Caco-2 (cell line): ENCODE measurements around the gene PPP1R15B. TPM values are rescaled to one million over a fixed set of nuclear protein-coding genes. Genes with fewer than 3 reads are reported as not detected.

Source experiments
- BruUV-seq: library from RNA; stranded (reverse); fragments of 400-500 nt; replicated peaks from 2 replicates; lab custom pipeline; 2021; lab: Mats Ljungman, UMichigan
- CTCF ChIA-PET: fragments of 300-600 bp; sonication (Branson Sonifier 250); formaldehyde crosslinking; loops from one replicate; lab custom pipeline; 2022; ENCODE audit warnings: antibody characterized with exemption; lab: Charles Lee
- POLR2A ChIA-PET: fragments of 300-600 bp; sonication (Branson Sonifier 250); formaldehyde crosslinking; loops from one replicate; lab custom pipeline; 2022; ENCODE audit warnings: antibody characterized with exemption; lab: Charles Lee
- DNase-seq, 2 experiments: peaks; one replicate each; pipeline versions ENCODE4 v3.0.0 to v3.0.0-alpha.2; 2020 to 2022
- H3K27me3 ChIP-seq: replicated peaks from 2 replicates; pipeline ENCODE4 v1.6.0; 2011; ENCODE audit warnings: low read length; ENCODE audit not compliant: control insufficient read depth, insufficient read depth
- H3K36me3 ChIP-seq: 2 replicates; pipeline ENCODE4 v1.5.1; 2011; ENCODE audit warnings: low read length; ENCODE audit not compliant: control insufficient read depth, insufficient read depth
- H3K4me1 ChIP-seq: fragments of 250-450 bp; sonication (Bioruptor Pico); 2 replicates; pipeline ENCODE4 v1.5.1; 2020; ENCODE audit warnings: mild to moderate bottlenecking
- H3K4me3 ChIP-seq: 2 replicates; pipeline ENCODE4 v1.5.1; 2011; ENCODE audit warnings: low read depth, mild to moderate bottlenecking, control low read depth, low read length
- H3K9me3 ChIP-seq: fragments of 250-450 bp; sonication (Bioruptor Pico); 2 replicates; pipeline ENCODE4 v1.5.1; 2020; ENCODE audit warnings: mild to moderate bottlenecking, moderate library complexity
- H3K27ac Mint-ChIP-seq: one replicate; pipeline ENCODE4 v1.8.0; 2022; ENCODE audit warnings: mixed read lengths; ENCODE audit not compliant: unreplicated experiment
- H3K27me3 Mint-ChIP-seq: one replicate; pipeline ENCODE4 v1.8.0; 2022; ENCODE audit warnings: mixed read lengths; ENCODE audit not compliant: insufficient read depth, unreplicated experiment
- H3K36me3 Mint-ChIP-seq: one replicate; pipeline ENCODE4 v1.8.0; 2022; ENCODE audit warnings: mild to moderate bottlenecking, mixed read lengths; ENCODE audit not compliant: insufficient read depth, unreplicated experiment
- H3K4me1 Mint-ChIP-seq: one replicate; pipeline ENCODE4 v1.8.0; 2022; ENCODE audit warnings: low read depth, mixed read lengths; ENCODE audit not compliant: unreplicated experiment
- H3K4me3 Mint-ChIP-seq: one replicate; pipeline ENCODE4 v1.8.0; 2022; ENCODE audit warnings: mild to moderate bottlenecking, moderate library complexity, mixed read lengths; ENCODE audit not compliant: unreplicated experiment
- H3K9me3 Mint-ChIP-seq: one replicate; pipeline ENCODE4 v1.8.0; 2022; ENCODE audit warnings: mixed read lengths; ENCODE audit not compliant: unreplicated experiment
- CTCF ChIP-seq, 2 experiments: fragments of 200-600 bp in 1 of 2; IDR thresholded peaks; 1 replicate in 1 of 2; 2 replicates in 1 of 2; pipeline versions ENCODE4 v1.5.1 to v1.8.0; 2011 to 2022; ENCODE audit warnings: antibody characterized with exemption in 1 of 2, control low read depth in 1 of 2, inconsistent platforms in 1 of 2, low read depth in 1 of 2, low read length in 1 of 2, mild to moderate bottlenecking in 1 of 2, moderate library complexity in 1 of 2; ENCODE audit not compliant: insufficient read depth in 1 of 2, severe bottlenecking in 1 of 2, unreplicated experiment in 1 of 2
- intact Hi-C: fragments of 100-400 bp; cut with micrococcal nuclease; formaldehyde crosslinking; loops from one replicate; pipeline ENCODE4 v1.10.0; 2022; ENCODE audit not compliant: unreplicated experiment
- total RNA-seq: library from RNA; stranded (reverse); gene quantifications from 2 replicates; pipeline ENCODE4 v1.2.3, GENCODE V29; 2022

PPP1R15B gene
- total RNA-seq, 1 experiment from 2014 or later = 48.4 TPM

- Mint-ChIP-seq H3K4me1 (peaks cover 4% of the 10 kb centered on the region), H3K36me3 (peaks cover 22% of the 10 kb centered on the region), H3K27me3 (no peaks in the 10 kb centered on the region), H3K4me3 (no peak overlapping the region), H3K9me3 (no peaks in the 10 kb centered on the region), H3K27ac (no peak overlapping the region)
- DNase-seq = no peak
- no peaks in the 10 kb centered on the region for H3K9me3 ChIP-seq
- ChIA-PET POLR2A (no interaction called here), CTCF (no interaction called here)
- no peaks in the 10 kb centered on the region; the same call in 1 of the 2 replicates for H3K36me3 ChIP-seq
- no peak for TF ChIP-seq CTCF (IDR thresholded peaks at IDR 0.05; ENCODE audit: insufficient read depth in 1 of 2, low read depth in 1 of 2, low read length in 1 of 2, severe bottlenecking in 1 of 2, unreplicated experiment in 1 of 2)
- intact Hi-C loops = no loop called here
- H3K4me3 ChIP-seq = no peak overlapping the region
- BruUV-seq = no TSS peak
- peaks cover 14% of the 10 kb centered on the region for H3K4me1 ChIP-seq
- no peaks in the 10 kb centered on the region for H3K27me3 ChIP-seq
Observed at GRCh38 chr1:204455063-204455830, 43.6 kb upstream of the PPP1R15B start.

- ChIA-PET CTCF (no interaction called here), POLR2A (no interaction called here)
- no peak overlapping the region for H3K4me3 ChIP-seq
- no TSS peak for BruUV-seq
- Mint-ChIP-seq H3K27me3 (no peaks in the 10 kb centered on the region), H3K4me1 (peaks cover 7% of the 10 kb centered on the region), H3K36me3 (peaks cover 23% of the 10 kb centered on the region), H3K4me3 (no peak overlapping the region), H3K27ac (no peak overlapping the region), H3K9me3 (no peaks in the 10 kb centered on the region)
- DNase-seq = no peak
- TF ChIP-seq CTCF (IDR thresholded peaks at IDR 0.05; ENCODE audit: insufficient read depth in 1 of 2, low read depth in 1 of 2, low read length in 1 of 2, severe bottlenecking in 1 of 2, unreplicated experiment in 1 of 2) = no peak
- no peaks in the 10 kb centered on the region for H3K27me3 ChIP-seq
- H3K36me3 ChIP-seq = no peaks in the 10 kb centered on the region; the same call in 1 of the 2 replicates
- intact Hi-C loops = no loop called here
- no peaks in the 10 kb centered on the region for H3K9me3 ChIP-seq
- peaks cover 22% of the 10 kb centered on the region for H3K4me1 ChIP-seq
Observed at GRCh38 chr1:204454476-204454875, 42.9 kb upstream of the PPP1R15B start.

- TF ChIP-seq CTCF (IDR thresholded peaks at IDR 0.05; ENCODE audit: insufficient read depth in 1 of 2, low read depth in 1 of 2, low read length in 1 of 2, severe bottlenecking in 1 of 2, unreplicated experiment in 1 of 2) = no peak
- no peaks in the 10 kb centered on the region for H3K9me3 Mint-ChIP-seq
- no peak for DNase-seq
- H3K27me3 Mint-ChIP-seq = no peaks in the 10 kb centered on the region
- Histone ChIP-seq H3K36me3 (no peaks in the 10 kb centered on the region), H3K9me3 (no peaks in the 10 kb centered on the region), H3K27me3 (no peaks in the 10 kb centered on the region), H3K4me3 (no peak overlapping the region), H3K4me1 (peaks cover 30% of the 10 kb centered on the region)
- no peak overlapping the region for H3K27ac Mint-ChIP-seq
- no TSS peak for BruUV-seq
- POLR2A ChIA-PET = no interaction called here
- H3K4me1 Mint-ChIP-seq = peaks cover 7% of the 10 kb centered on the region
- CTCF ChIA-PET = no interaction called here
- no peak overlapping the region for H3K4me3 Mint-ChIP-seq
- H3K36me3 Mint-ChIP-seq = peaks cover 31% of the 10 kb centered on the region
- intact Hi-C loops = no loop called here
Observed at GRCh38 chr1:204453141-204453772, 41.6 kb upstream of the PPP1R15B start.
